NCI-H1694 (cell line): ENCODE measurements around the gene SLC34A3.

Experiments
- DNase-seq: peaks from one replicate; lab custom pipeline; 2025; lab: John Stamatoyannopoulos, UW

Gene SLC34A3

GRCh38 chr9:137230705-137231371, at the start of gene SLC34A3:
TSS of gene SLC34A3 (plus strand) at chr9:137230901. CDS start at chr9:137231703, 802 bp downstream.
- DNase-seq, result no peak

- no peak for DNase-seq
These were observed 49.0 kb upstream of the SLC34A3 start for GRCh38 chr9:137181680-137182079.

- no peak for DNase-seq
These were observed 47.9 kb upstream of the SLC34A3 start for GRCh38 chr9:137182836-137183235.

- DNase-seq, result no peak
These were observed 46.6 kb upstream of the SLC34A3 start for GRCh38 chr9:137183980-137184595.

GRCh38 chr9:137184881-137185660, 45.6 kb upstream of the SLC34A3 start:
- DNase-seq, result no peak

GRCh38 chr9:137185921-137186320, 44.8 kb upstream of the SLC34A3 start:
- DNase-seq, result no peak

- DNase-seq, result no peak
These were observed 44.3 kb upstream of the SLC34A3 start for GRCh38 chr9:137186385-137186784.

GRCh38 chr9:137187386-137187785, 43.3 kb upstream of the SLC34A3 start:
- no peak for DNase-seq

- DNase-seq, result no peak
These were observed 42.6 kb upstream of the SLC34A3 start for GRCh38 chr9:137188086-137188489.

- DNase-seq, result peak; percentile 44
These were observed 42.0 kb upstream of the SLC34A3 start, which contains the start of the genes ANAPC2 and SSNA1 for GRCh38 chr9:137188490-137189296. TSS of gene ANAPC2 (minus strand) at chr9:137188560. CDS start at chr9:137188532, 28 bp downstream. TSS of gene SSNA1 (plus strand) at chr9:137188676. CDS start at chr9:137188727, 51 bp downstream.

- DNase-seq, result no peak
These were observed 41.1 kb upstream of the SLC34A3 start for GRCh38 chr9:137189297-137190295.

- no peak for DNase-seq
These were observed 40.3 kb upstream of the SLC34A3 start for GRCh38 chr9:137190315-137190856.

- no peak for DNase-seq
These were observed 39.5 kb upstream of the SLC34A3 start for GRCh38 chr9:137191245-137191644.

GRCh38 chr9:137191691-137192447, 38.8 kb upstream of the SLC34A3 start:
- DNase-seq, result no peak

GRCh38 chr9:137192448-137192780, 38.3 kb upstream of the SLC34A3 start:
- DNase-seq, result no peak

GRCh38 chr9:137192859-137193258, 37.8 kb upstream of the SLC34A3 start:
- no peak for DNase-seq

GRCh38 chr9:137193771-137194170, 36.9 kb upstream of the SLC34A3 start:
- DNase-seq, result no peak

- no peak for DNase-seq
These were observed 36.3 kb upstream of the SLC34A3 start for GRCh38 chr9:137194388-137194787.

- no peak for DNase-seq
These were observed 35.8 kb upstream of the SLC34A3 start for GRCh38 chr9:137194909-137195308.
